PC-3 (cell line): ENCODE measurements around the gene EP400.

Experiments used
- EZH2 ChIP-seq: fragments of 300-600 bp; sonication (generic); IDR thresholded peaks from one replicate; pipeline ENCODE4 v1.6.1; 2017; ENCODE audit warnings: antibody characterized with exemption, mild to moderate bottlenecking, low read length; ENCODE audit not compliant: unreplicated experiment
- TF ChIP-seq, protein P1 (sequence below): fragments of 300-600 bp; sonication (generic); conservative IDR thresholded peaks from 2 replicates; pipeline ENCODE4 v1.5.1; 2017; ENCODE audit warnings: antibody characterized with exemption, low read depth, mild to moderate bottlenecking, low read length

DNA sequence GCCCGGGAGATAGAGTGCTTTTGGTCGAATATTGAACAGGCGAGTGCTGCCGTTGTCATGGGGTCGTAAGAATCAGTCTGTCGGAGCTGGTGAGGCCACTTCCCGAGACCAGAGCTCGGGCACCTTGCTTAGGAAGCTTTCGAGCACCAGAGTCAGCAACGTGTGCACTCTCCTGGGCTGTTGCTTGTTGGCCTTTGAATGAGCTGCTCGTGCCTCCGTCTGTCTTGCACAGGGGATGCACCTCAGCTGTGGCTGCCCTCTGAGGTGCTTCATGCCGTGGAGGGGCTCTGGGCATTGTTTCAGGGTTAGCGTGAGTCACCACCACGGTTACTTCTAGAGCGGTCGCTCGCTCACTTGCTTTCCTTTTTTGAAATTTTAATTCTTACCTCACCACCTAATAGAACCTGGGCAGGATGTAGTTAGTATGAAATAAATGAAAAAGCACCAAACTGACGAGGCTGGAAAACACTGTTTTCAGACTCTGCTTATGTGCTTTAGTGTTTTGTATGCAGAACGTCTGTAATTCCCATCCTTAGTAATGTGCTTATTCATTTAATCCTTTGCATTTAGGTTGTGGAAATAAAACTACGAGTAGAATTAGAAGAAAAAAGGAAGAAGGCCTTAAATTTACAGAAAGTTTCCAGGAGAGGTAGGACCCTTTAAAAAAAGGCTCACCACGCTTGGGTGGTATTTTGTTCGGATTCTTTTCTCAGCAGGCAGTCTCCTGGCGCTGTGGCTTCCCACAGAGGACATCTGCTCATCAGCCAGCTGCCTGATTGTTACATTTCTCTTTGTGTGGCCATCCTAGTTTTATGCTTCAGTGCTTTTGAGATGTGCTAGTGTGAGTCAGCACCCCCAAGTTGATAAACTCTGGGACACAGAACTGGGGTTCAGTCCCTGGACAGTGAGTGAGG is 40.6 kb downstream of the EP400 start:
- TF ChIP-seq, protein P1, sequence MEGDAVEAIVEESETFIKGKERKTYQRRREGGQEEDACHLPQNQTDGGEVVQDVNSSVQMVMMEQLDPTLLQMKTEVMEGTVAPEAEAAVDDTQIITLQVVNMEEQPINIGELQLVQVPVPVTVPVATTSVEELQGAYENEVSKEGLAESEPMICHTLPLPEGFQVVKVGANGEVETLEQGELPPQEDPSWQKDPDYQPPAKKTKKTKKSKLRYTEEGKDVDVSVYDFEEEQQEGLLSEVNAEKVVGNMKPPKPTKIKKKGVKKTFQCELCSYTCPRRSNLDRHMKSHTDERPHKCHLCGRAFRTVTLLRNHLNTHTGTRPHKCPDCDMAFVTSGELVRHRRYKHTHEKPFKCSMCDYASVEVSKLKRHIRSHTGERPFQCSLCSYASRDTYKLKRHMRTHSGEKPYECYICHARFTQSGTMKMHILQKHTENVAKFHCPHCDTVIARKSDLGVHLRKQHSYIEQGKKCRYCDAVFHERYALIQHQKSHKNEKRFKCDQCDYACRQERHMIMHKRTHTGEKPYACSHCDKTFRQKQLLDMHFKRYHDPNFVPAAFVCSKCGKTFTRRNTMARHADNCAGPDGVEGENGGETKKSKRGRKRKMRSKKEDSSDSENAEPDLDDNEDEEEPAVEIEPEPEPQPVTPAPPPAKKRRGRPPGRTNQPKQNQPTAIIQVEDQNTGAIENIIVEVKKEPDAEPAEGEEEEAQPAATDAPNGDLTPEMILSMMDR = no peak
- TF ChIP-seq EZH2 = no peak
